ENCODE measurements around the gene PARK7.

Gene PARK7

GRCh38 chr1:7980984-7981383, 19.5 kb downstream of the PARK7 start:
- DNase-seq (ENCODE audit: low read depth in 4 of 4, low spot score in 1 of 4) = no peak

- no peak for DNase-seq (ENCODE audit: low read depth in 4 of 4, low spot score in 1 of 4)
Measured at GRCh38 chr1:7983086-7983778, 21.7 kb downstream of the PARK7 start.

- DNase-seq (ENCODE audit: low read depth in 4 of 4, low spot score in 1 of 4) = no peak
Measured at GRCh38 chr1:7984811-7985210, 23.3 kb downstream of the PARK7 start.

GRCh38 chr1:7985851-7986612, 24.5 kb downstream of the PARK7 start:
- no peak for DNase-seq (ENCODE audit: low read depth in 4 of 4, low spot score in 1 of 4)

GRCh38 chr1:7987528-7987927, 26.0 kb downstream of the PARK7 start:
- DNase-seq (ENCODE audit: low read depth in 4 of 4, low spot score in 1 of 4) = no peak

GRCh38 chr1:7988576-7988975, 27.1 kb downstream of the PARK7 start:
- DNase-seq (ENCODE audit: low read depth in 4 of 4, low spot score in 1 of 4) = no peak

GRCh38 chr1:7989762-7990428, 28.4 kb downstream of the PARK7 start:
- no peak for DNase-seq (ENCODE audit: low read depth in 4 of 4, low spot score in 1 of 4)

GRCh38 chr1:7991504-7992440, 30.3 kb downstream of the PARK7 start:
- no peak for DNase-seq (ENCODE audit: low read depth in 4 of 4, low spot score in 1 of 4)

- no peak for DNase-seq (ENCODE audit: low read depth in 4 of 4, low spot score in 1 of 4)
Measured at GRCh38 chr1:7992885-7993284, 31.4 kb downstream of the PARK7 start.

- DNase-seq (ENCODE audit: low read depth in 4 of 4, low spot score in 1 of 4) = no peak
Measured at GRCh38 chr1:7993593-7994479, 32.3 kb downstream of the PARK7 start.

GRCh38 chr1:7994827-7995226, 33.3 kb downstream of the PARK7 start:
- no peak for DNase-seq (ENCODE audit: low read depth in 4 of 4, low spot score in 1 of 4)

GRCh38 chr1:7995437-7995836, 33.9 kb downstream of the PARK7 start:
- no peak for DNase-seq (ENCODE audit: low read depth in 4 of 4, low spot score in 1 of 4)

GRCh38 chr1:8002329-8002910, 40.9 kb downstream of the PARK7 start:
- DNase-seq (ENCODE audit: low read depth in 4 of 4, low spot score in 1 of 4) = no peak

- no peak for DNase-seq (ENCODE audit: low read depth in 4 of 4, low spot score in 1 of 4)
Measured at GRCh38 chr1:8002921-8003320, 41.4 kb downstream of the PARK7 start.

GRCh38 chr1:8003438-8004112, 42.1 kb downstream of the PARK7 start:
- DNase-seq (ENCODE audit: low read depth in 4 of 4, low spot score in 1 of 4) = no peak

GRCh38 chr1:8004113-8004802, 42.7 kb downstream of the PARK7 start:
- no peak for DNase-seq (ENCODE audit: low read depth in 4 of 4, low spot score in 1 of 4)

GRCh38 chr1:8004803-8005573, 43.5 kb downstream of the PARK7 start:
- DNase-seq (ENCODE audit: low read depth in 4 of 4, low spot score in 1 of 4) = no peak
